ENCODE data around the gene DNAJC17.

DNAJC17 gene

DNA sequence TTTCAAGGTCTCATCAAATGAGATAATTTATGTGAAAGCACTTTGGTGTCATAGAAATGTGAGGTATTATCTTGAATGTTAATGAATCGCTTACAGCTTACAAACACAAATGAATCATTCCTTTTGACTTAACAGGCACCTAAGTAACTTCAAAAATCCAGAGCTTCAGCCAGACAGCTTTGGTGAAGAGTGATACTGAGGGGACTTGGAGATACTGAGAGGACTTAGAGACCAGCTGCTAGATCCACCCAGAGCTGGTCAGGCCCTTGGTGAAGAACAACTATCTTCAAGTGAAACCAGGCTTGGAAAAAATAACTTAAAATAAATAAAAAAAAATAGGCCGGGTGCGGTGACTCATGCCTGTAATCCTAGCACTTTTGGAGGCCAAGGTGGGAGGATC is 16.6 kb downstream of the DNAJC17 start:
- no peak for DNase-seq (ENCODE audit: low spot score)

DNA sequence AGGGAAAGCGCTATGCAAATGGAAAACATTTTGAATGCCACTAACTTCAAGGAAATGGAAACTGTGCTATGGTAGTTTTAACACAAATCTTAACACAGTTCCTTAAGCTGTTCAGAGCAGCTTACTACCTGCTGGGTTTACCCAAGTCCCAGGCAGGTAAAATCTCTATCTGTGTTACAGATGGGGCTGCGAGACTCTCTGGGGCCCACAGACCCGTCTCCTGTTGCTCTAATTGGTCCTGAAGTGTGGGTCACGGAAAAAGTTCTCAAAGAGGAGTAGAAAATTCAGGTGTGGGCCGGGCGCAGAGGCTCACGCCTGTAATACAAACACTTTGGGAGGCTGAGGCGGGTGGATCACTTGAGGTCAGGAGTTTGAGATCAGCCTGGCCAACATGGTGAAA is 17.3 kb downstream of the DNAJC17 start:
- no peak for DNase-seq (ENCODE audit: low spot score)

DNA sequence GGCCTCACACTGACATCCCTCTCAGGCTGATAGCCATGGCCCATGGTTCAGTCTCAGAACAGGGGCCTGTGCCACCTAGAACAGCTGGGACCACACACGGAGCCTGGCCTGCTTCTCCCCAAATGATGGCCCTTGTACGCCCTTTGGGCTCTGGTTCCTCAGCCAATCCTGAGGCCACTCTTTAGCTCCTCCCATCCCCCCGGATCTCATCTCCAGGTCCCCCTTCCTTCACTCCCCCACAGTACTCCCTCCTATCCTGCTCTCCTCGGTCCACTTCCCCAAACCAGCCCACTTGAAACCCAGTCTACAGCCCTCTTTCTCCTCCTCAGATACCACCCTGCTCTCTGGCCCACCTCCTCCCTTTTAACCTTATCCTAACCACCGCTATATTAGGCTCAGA is 18.2 kb downstream of the DNAJC17 start:
- no peak for DNase-seq (ENCODE audit: low spot score)

DNA sequence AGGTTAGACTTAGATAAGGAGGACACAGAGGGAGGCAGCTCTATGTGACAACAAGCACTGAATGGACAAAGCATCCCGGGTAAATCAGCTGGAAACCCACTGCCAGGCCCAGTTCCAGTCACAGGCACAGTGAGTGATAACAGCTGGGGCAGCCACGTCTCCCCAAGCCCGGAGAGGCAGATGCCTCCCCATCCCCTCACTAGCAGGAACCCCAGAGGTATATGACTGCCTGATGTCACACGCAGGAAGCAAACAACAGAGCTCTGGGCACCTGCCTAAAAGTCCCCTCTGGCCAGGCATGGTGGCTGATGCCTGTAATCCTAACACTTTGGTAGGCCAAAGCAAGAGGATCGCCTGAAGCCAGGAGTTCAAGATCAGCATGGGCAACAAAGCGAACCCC is 19.3 kb downstream of the DNAJC17 start:
- DNase-seq (ENCODE audit: low spot score): no peak

DNA sequence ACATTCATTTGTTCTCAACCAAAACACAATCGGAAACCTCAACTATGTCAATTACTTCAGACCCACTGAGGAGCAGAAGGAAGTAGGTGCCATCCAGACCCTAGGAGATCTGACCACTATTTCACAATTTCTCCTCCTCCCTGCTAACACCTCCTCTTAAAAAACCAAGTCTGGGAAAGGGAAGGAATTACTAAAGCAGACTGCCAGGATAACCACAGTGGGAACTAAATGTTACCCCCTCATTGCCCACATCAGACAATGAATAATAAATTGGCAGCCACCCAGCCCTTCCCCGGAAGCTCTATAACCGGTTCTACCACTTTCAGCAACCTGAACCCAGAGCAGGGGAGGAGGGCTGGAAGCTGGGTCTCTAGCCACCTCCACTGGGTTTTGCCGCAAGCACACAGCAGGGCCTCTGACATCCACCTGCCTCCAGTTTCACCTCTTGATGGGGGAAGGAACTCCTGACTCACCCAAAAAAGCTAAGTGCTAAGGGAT is 19.9 kb downstream of the DNAJC17 start:
- DNase-seq (ENCODE audit: low spot score): no peak

DNA sequence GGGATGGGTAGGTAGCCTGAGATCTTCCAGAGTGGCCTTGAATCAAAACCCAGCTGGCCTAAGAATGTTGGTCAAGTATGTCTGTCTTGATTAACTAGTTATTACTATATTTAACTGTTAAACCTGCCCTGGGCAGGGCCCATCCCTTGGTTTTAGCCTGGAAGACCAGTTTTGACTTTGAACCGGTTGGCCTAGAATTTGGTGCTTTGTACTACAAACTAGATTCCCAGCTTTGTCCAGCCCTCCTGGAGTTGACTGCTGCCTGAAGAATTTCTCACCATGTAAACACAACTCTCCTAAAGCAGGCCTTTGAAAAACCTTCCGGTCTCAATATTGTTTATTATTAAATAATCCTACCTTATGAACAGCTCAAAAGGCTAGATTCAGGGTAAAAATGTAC is 21.5 kb downstream of the DNAJC17 start:
- no peak for DNase-seq (ENCODE audit: low spot score)

DNA sequence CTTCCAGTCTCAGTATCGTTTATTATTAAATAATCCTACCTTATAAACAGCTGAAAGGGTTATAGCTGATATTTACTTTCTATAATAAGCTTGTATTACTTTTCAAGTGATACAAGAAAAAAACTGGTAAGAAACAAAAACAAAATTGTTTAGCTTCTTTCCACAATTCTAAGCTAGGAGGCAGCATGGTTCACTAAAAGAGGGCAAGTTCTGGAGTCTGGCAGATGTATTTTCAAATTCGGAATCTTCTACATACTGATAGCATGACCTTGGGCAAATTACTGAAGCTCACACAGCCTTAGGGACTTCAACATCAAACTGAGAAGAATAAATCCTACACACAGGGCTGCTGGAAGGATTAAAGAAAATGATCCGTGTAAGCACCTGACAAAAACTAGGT is 22.1 kb downstream of the DNAJC17 start:
- no peak for DNase-seq (ENCODE audit: low spot score)

DNA sequence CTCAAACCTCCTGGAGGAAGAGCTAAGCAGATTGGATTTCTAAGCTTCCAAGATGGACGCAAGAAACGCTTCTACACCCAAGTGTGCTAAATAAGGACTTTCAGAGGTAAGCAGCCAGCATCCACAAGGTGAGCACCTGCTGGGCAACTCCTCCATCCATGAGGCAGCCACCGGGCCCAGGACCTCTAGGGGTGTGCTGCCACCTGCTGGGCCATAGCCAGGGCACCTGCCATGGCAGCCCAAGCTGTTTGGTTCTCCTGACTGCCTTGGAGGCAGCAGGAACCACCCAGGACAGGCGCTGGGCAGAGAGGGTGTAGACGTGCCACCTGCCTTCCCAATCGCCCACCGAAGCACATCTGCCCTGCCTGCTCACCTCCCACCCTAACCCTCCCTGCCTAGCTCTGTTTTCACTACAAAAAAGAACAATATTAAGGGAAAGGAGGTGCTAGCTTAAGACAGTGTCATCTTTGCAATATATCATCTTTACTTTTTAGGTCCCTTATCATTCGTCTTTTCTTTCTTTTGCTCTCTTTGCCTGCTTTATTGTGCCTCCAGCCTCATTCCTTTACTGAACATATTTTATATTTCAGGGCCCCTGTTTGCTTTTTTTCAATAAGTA is 24.6 kb downstream of the DNAJC17 start:
- no peak for DNase-seq (ENCODE audit: low spot score)

DNA sequence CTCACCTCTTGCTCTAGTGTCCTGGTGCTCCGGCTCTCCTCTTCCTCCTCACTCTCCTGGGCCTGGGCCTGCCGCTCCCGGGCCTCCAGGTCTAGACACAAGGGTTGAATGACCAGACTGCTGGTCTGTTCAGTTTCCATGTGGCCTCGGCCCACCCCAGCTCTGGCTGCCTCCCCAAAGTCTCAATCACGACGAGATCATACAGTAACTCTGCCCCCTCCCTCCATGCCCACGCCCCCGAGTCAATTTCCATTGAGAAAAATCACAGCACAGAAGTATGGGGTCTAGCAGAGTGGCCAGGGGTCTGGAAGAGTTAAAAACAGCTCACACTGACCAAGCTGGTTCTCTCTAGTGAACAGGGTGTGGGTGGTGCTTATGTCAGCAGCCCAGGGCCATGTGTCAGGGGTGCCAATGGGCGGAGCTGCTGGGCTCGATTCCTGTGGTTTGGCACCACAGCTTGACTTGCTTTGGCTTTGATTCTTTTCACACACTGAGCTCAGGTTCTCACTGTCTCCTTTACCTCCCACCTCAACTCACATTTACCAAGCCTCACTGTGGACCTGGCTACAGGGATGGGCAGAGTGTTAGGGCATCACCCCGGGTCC is 30.6 kb downstream of the DNAJC17 start:
- no peak for DNase-seq (ENCODE audit: low spot score)

DNA sequence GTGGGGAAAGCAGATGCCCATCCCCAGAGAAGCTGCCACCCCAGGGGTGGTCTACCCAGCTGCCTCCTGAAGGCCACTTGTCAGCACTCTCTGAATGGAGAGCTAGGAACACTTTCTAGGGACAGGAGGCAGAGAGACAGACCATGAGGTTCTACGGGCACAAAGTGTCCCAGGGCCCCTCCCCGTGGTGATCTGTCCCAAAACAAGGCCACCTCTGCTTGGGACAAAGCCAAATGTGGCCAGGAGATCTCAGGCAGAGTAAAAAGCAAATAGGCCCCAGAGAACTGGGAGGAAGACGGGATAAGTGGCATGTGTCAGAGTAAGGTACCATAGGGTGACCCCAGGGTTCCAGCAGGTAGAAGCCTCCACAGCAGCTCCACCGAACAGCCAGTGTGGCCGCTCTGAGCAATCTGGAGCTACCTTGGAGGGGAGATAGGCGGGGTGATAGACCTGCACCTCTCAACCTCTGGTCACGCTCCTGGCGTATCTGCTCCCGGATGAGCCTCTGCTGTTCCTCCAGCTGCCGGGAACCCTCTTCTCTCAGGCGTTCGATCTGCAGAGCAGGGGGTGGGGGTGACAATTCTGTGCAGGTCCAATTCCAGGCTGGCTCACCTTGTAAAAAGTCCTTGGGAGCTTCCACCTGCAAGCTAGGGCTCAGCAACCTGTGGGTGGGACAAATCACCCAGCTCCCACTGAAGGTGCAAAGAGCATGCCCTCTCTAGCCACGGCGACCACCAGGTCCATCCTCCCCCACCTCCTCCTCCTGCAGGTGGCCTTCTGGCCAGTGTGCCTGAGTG is 31.3 kb downstream of the DNAJC17 start:
- no peak for DNase-seq (ENCODE audit: low spot score)

DNA sequence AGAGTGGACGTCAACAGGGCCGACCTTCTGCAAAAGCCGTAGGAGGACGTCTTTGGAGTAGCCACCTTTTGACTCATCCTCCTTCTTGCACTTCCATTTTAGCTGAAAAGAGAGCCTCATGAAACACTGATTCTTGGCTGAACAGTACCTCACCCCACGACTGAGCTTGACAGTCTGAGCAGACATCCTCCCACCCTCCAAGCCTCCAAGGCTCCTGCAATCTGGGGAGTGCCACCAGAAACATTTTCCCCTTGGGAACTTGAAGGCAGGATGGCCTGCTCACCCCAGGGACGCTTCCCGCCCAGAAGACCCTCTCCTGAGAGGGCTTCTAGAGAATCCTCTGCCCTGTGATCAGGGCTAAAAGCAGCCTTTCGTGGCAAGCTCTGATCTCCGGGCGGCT is 32.3 kb downstream of the DNAJC17 start:
- no peak for DNase-seq (ENCODE audit: low spot score)

DNA sequence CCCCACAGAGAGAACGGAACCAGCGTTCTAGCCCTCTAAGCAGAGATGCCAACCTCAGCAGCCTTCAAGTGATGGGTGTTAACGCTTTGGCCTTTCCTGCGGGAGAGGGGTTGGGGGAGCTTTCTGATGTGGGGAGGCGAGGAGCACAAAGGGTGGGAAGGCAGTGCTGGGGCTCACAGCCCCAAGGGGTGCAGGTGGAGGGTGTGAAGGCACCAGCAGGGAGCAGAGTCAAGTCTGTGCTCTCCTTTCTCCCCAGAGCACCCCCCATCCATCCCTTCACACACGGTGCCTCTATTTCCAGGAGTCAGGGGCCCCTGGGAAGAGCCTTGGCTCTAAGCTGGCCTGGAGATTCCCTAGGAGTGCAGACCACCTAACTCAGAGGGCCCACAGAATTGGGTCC is 33.4 kb downstream of the DNAJC17 start:
- no peak for DNase-seq (ENCODE audit: low spot score)

DNA sequence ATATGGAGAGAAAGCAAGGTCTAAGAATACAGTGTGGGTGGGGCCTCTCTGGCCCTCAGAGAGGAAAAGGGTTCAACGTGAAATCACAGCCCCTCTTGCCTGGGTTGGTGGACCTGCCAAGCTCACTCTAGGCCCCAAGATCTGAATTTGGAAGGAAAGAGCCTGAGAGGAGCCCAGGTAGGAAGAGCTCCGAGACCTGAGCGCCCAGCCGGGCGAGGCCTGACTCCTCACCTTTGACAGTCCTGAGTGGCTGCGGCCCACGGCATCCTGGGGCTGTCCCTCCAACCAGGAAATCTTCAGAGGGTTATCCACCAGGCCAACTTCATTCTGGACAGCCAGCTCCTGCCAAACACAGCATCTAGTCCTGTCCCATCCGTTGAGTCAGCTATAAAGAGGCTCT is 33.8 kb downstream of the DNAJC17 start:
- no peak for DNase-seq (ENCODE audit: low spot score)

DNA sequence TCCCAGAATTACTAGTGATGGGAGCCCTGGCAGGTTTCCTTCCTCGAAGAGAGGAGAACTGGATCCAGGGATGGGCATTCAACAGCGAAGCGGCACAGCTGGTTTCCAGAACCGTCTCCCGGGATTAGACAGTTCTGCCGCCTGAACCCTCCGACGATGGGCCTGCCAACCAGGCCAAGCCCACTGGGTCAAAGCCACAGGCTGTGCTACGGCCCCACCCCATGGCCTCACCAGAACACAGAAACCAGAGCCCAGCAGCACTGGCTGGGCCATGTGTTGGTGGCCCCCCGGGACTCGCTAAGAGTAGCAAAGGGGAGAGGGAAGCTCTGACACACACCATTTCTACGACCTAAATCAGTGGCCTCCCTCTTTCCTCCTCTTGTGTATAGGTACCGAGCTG is 35.3 kb downstream of the DNAJC17 start:
- DNase-seq (ENCODE audit: low spot score): no peak

DNA sequence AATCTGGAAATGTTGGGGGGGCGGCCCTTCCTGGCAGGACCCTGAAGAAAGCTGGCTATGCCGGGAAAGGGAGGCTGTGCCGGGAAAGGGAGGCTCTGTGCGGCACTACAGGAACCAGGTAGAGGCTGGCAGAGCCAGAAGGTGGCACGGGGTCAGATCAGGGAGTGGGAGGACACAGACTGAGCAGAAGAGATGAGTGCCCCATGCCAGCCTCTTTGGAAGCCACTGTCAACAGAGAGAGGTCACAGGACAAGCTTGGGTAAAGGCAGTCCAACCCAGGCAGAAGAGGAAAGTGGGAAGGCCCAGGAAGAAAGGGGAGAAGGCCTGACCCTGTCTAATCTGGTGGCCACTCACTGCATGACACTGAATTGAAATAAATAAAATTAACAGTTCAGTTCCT is 36.0 kb downstream of the DNAJC17 start:
- no peak for DNase-seq (ENCODE audit: low spot score)

DNA sequence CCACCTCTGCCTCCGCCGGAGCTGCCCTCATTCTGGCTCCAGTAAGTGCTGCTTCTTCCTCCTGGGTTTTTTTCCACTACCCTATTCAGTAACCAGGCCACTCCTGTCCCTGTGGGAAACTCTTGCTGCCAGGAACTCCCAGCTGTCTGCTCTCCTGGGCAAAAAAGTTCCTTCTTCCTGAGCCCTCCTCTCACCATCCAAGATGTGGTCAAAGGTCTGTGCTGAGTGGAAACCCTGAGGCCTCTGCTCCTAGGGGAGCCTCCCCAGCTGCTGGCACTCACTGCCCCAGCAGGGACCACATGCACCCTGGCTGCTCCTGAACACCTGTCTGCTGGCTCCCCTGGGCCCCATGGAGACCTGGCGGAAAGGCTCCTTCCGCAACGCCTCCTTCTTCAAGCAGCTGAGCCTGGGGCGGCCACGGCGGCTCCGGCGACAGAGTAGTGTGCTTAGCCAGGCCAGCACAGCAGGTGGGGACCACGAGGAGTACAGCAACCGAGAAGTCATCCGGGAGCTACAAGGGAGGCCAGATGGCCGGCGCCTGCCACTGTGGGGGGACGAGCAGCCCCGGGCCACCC is 37.0 kb downstream of the DNAJC17 start:
- peak; percentile 20 for DNase-seq (ENCODE audit: low spot score)

DNA sequence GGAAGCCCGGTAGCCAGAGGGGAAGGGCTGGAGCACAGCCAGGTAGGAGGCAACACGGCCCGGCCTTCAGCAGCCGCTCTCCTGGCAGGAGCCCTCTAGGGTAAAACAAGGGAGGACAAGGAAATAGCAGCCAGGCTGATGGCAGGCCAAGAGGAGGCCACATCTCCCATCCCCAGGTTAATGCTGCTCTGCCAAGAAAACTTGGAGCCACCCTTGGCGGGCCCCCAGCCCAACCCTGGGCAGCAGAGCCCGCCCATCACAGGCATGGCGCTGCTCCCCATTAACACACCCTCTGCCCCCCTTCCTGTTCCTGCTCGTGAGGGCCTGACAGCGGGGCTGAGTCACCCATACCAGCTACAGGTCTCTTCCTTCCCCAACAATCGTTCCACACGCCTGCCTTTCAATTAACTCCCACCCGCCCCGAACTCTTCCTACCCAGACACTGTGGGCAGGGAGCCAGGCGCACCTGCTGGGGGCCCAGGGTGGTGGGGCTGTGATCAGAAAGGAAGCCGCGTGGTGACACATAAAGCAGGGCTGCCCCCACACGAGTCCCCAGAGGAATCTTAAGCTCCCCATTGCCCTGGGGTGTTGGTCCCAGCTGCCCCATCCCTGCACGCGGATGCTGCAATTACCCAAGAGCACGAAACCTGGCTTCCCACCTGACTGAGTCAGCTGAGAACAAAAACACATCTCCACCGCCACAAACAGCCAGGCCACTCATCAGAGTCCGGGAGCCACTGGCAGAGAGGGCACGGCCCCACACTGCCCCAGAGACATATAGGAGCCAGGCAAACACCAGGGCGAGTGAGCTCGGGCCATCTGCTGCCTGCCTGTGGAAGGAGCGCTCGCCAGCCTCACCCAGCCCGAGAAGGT is 37.8 kb downstream of the DNAJC17 start, which contains the start of gene C15orf62:
C15orf62 (plus strand) TSS at position 707 of the 873 bp plus-strand sequence. CDS start 516 bp downstream, outside the sequence.
- DNase-seq (ENCODE audit: low spot score): peak; percentile 19

DNA sequence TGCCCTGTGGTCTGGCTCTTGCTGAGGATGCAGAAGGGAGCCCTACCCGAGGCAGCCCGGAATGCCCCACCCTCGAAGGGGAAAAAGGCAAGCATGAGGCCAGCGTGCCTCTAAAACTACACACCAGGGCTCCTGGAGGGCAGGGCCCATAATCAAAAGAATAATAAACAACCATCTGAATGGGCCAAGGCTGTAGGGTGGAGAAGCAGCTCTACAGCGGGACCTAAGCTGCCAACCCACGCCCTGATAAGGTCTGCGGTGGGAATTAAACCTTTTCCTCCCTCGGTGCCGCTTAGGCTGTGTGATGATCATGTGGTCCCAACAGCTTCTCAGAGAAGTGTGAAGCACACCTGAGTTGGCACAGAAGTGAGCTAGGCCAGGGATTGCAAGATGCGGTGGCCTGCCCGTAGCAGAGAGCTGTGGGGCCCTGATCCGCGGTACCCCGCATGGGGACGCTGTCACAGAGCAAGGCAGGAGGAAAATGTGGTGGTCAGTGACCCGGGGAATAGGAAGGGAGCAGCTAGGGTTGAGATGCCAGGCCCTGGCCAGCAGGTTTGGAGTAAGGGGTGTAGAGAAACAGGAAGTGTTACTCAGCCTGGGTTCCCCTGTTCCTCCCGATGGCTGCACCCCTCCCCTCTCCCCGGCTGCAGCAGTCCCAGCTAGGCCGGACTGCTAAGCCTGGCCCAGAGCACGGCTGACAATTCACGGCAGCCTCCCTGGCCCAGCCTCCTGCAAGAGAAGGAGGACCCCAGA is 38.6 kb downstream of the DNAJC17 start:
- DNase-seq (ENCODE audit: low spot score): no peak

DNA sequence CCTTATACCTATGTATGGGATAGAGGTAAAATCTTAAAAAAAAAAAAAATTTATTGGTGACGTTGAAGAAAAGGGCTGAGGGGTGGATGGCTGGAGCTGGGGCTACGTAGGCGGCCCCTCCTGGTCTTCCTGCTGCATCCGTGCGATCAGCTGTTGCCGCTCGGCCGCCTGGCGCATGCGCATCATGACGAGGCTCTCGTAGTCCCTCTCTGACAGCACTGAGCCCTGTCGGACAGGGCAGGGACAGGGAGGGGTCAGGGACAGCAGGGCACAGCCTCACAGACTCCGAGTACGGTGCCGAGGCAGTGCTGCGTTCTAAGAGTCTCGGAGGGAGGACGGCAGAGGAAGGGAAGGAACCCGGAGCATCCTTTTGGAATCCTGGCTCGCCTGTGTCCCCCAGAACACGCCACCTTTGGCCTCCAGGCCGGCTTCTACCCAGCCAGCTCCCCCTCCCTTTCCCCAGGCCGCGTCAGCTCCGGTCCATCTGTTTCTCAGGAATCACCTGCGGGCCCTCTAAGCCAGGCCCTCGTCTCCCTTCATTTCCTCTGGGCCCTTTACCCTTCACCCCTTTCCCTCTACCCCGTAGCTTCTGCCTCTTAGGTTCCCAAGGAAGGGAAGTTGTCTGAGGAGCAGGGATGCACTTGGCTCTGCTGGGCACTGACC is 39.3 kb downstream of the DNAJC17 start:
- no peak for DNase-seq (ENCODE audit: low spot score)

Data from pons (tissue), 1 donor.